Endothelial cell of umbilical vein (primary cell): ENCODE results near the gene UST. TPM values are rescaled to one million over a fixed set of nuclear protein-coding genes. Genes with fewer than 3 reads are reported as not detected.

Experiments used
- BruUV-seq: library from RNA; stranded (reverse); fragments of 400-500 nt; replicated peaks from 2 replicates; lab custom pipeline; 2021; lab: Mats Ljungman, UMichigan
- CTCF ChIA-PET: fragments of 300-600, 350-600 bp; sonication (Branson Sonifier 250); formaldehyde crosslinking; loops from one replicate; lab custom pipeline; 2021; ENCODE audit warnings: antibody characterized with exemption, inconsistent platforms; lab: Charles Lee
- POLR2A ChIA-PET: fragments of 300-600, 350-600 bp; sonication (Branson Sonifier 250); formaldehyde crosslinking; loops from one replicate; lab custom pipeline; 2021; ENCODE audit warnings: antibody characterized with exemption, inconsistent platforms; lab: Charles Lee
- DNase-seq: peaks from one replicate; pipeline ENCODE4 v3.0.0-alpha.2; 2011; ENCODE audit warnings: low read depth, low spot score
- FAIRE-seq: peaks from 2 replicates; lab custom pipeline; 2011; peaks lifted over from hg19 to GRCh38; lab: Jason Lieb, UNC
- H2AFZ ChIP-seq: 2 replicates; pipeline ENCODE4 v1.6.0; 2012; ENCODE audit warnings: low read depth, low read length, control low read depth, inconsistent platforms
- H3K27ac ChIP-seq: 2 replicates; pipeline ENCODE4 v1.5.1; 2011; ENCODE audit warnings: low read depth, mild to moderate bottlenecking, control low read depth, low read length, moderate library complexity; ENCODE audit not compliant: insufficient read depth
- H3K27me3 ChIP-seq, 2 experiments: 2 replicates each; pipeline versions ENCODE4 v1.6.0 to v1.6.1; 2011; ENCODE audit warnings: low read length in 2 of 2, mixed read lengths in 1 of 2; ENCODE audit not compliant: control insufficient read depth in 2 of 2, insufficient read depth in 2 of 2
- H3K36me3 ChIP-seq, 2 experiments: 2 replicates in 1 of 2; 3 replicates in 1 of 2; pipeline ENCODE4 v1.5.1; 2011; ENCODE audit warnings: low read length in 2 of 2, mild to moderate bottlenecking in 1 of 2, moderate library complexity in 1 of 2; ENCODE audit not compliant: control insufficient read depth in 2 of 2, insufficient read depth in 2 of 2; ENCODE audit errors: extremely low read depth in 1 of 2
- H3K4me1 ChIP-seq: 3 replicates; pipeline ENCODE4 v1.5.1; 2011; ENCODE audit warnings: mild to moderate bottlenecking, low read length; ENCODE audit not compliant: control insufficient read depth, insufficient read depth; ENCODE audit errors: extremely low read depth
- H3K4me2 ChIP-seq: 2 replicates; pipeline ENCODE4 v1.6.1; 2011; ENCODE audit warnings: low read length, control low read depth, mixed read lengths; ENCODE audit not compliant: insufficient read depth
- H3K4me3 ChIP-seq, 3 experiments: fragments of 200-600 bp in 1 of 3; sonication (generic), shearing (Covaris generic) in 1 of 3; replicated peaks in 1 of 3; 2 replicates each; pipeline ENCODE4 v1.5.1; 2011 to 2016; ENCODE audit warnings: control low read depth in 3 of 3, low read length in 3 of 3, mild to moderate bottlenecking in 2 of 3, inconsistent platforms in 1 of 3, low read depth in 1 of 3, moderate library complexity in 1 of 3; ENCODE audit not compliant: insufficient read depth in 1 of 3
- H3K79me2 ChIP-seq: 2 replicates; pipeline ENCODE4 v1.6.0; 2012; ENCODE audit warnings: low read length, inconsistent platforms; ENCODE audit not compliant: control insufficient read depth, insufficient read depth
- H3K9ac ChIP-seq: replicated peaks from 2 replicates; pipeline ENCODE3; 2011; ENCODE audit warnings: low read length, control low read depth; ENCODE audit not compliant: insufficient read depth; ENCODE audit errors: extremely low read depth
- H3K9me1 ChIP-seq: replicated peaks from 3 replicates; pipeline ENCODE4 v1.6.0; 2011; ENCODE audit warnings: mild to moderate bottlenecking, low read length; ENCODE audit not compliant: control insufficient read depth, insufficient read depth; ENCODE audit errors: extremely low read depth
- H3K9me3 ChIP-seq: replicated peaks from 2 replicates; pipeline ENCODE4 v1.5.1; 2012; ENCODE audit warnings: low read length, inconsistent platforms; ENCODE audit not compliant: control insufficient read depth, insufficient read depth
- H4K20me1 ChIP-seq: replicated peaks from 2 replicates; pipeline ENCODE3; 2011; ENCODE audit warnings: mild to moderate bottlenecking, low read length; ENCODE audit not compliant: control insufficient read depth, insufficient read depth; ENCODE audit errors: extremely low read depth
- EZH2 ChIP-seq: IDR thresholded peaks from 2 replicates; pipeline ENCODE4 v1.6.1; 2012; ENCODE audit warnings: borderline replicate concordance, low read depth, mild to moderate bottlenecking, moderate library complexity, low read length, inconsistent platforms; ENCODE audit not compliant: severe bottlenecking
- FOS ChIP-seq: IDR thresholded peaks from 2 replicates; pipeline ENCODE4 v1.6.1; 2011; ENCODE audit warnings: mild to moderate bottlenecking, low read length, moderate library complexity, borderline replicate concordance; ENCODE audit not compliant: insufficient read depth
- GATA2 ChIP-seq: IDR thresholded peaks from 2 replicates; pipeline ENCODE4 v1.7.0; 2011; ENCODE audit warnings: low read depth, mild to moderate bottlenecking, moderate library complexity, mixed read lengths, low read length; ENCODE audit not compliant: insufficient read length, insufficient read depth
- JUN ChIP-seq: IDR thresholded peaks from 2 replicates; pipeline ENCODE4 v1.6.1; 2011; ENCODE audit warnings: borderline replicate concordance, low read depth; ENCODE audit not compliant: insufficient read length, insufficient read depth
- MYC ChIP-seq: IDR thresholded peaks from one replicate; pipeline ENCODE4 v1.6.1; 2011; ENCODE audit warnings: mild to moderate bottlenecking, low read depth, low read length
- POLR2A ChIP-seq: IDR thresholded peaks from 2 replicates; pipeline ENCODE4 v1.6.1; 2012; ENCODE audit warnings: low read depth, mild to moderate bottlenecking, control low read depth, low read length
- POLR2AphosphoS5 ChIP-seq: IDR thresholded peaks from 2 replicates; pipeline ENCODE4 v1.6.1; 2012; ENCODE audit warnings: low read depth, mild to moderate bottlenecking, control low read depth, low read length, moderate library complexity; ENCODE audit not compliant: insufficient read depth
- dilution Hi-C: fragments of 300-500 bp; cut with MboI; formaldehyde crosslinking; loops from one replicate; pipeline ENCODE4 v1.15.0; 2019; ENCODE audit warnings: low sequenced_read_pairs; ENCODE audit not compliant: extremely low pct_ligation_motif_present
- intact Hi-C: fragments of 100-400 bp; cut with micrococcal nuclease; formaldehyde crosslinking; loops from one replicate; pipeline ENCODE4 v1.10.0; 2022
- polyA plus RNA-seq, 4 experiments: library from polyadenylated mRNA; depleted of rRNA in 3 of 4; stranded (reverse) in 3 of 4; unstranded in 1 of 4; fragments of >200 nt; gene quantifications; 2 replicates each; pipeline versions ENCODE4 v1.2.1 to v1.2.3, GENCODE V29; 2011 to 2012; ENCODE audit warnings: missing spikeins in 1 of 4
- total RNA-seq: library from RNA; stranded (reverse); gene quantifications from 2 replicates; pipeline ENCODE4 v1.2.3, GENCODE V29; 2021
- TF ChIP-seq, protein P1 (sequence below), 2 donors: IDR thresholded peaks; 1 replicate in 1 of 2; 2 replicates in 1 of 2; pipeline ENCODE4 v1.5.1; 2011; ENCODE audit warnings: low read length in 2 of 2, mild to moderate bottlenecking in 2 of 2, moderate library complexity in 2 of 2, control low read depth in 1 of 2, inconsistent platforms in 1 of 2, low read depth in 1 of 2; ENCODE audit not compliant: insufficient read depth in 1 of 2; ENCODE audit errors: extremely low read depth in 1 of 2
- TF ChIP-seq, protein P2 (sequence below): IDR thresholded peaks from 2 replicates; pipeline ENCODE4 v1.6.1; 2011; ENCODE audit not compliant: insufficient read depth, insufficient read length

Gene UST
- total and polyA plus RNA-seq, 2 donors (not counting 3 experiments of a cell fraction or from before 2014, with no cell fraction given): 0.26 to 0.84 TPM

DNA sequence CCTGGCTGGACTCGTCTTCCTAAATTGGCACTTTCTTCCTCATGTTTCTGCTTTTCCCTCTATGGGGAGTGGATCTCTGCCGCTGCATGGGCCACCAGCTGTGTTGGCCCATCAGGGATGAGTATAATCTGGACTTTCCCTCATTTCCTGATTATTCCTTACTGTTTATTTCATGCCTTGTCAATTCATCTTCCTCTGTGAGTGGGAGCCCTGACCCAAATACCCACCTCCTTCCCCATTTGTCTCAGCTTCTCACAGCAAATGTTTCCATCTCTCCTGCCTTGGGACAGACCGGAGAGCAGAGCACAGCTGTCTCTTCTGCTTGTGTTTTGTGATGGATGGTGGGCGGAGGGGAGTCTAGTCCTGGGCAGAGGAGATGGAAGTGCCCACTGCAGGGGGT, 212.7 kb downstream of the UST start:
- Histone ChIP-seq H3K9me3 (no peaks in the 10 kb centered on the region), H3K4me1 (no peaks in the 10 kb centered on the region), H2AFZ (no peak overlapping the region), H3K27me3 (no peaks in the 10 kb centered on the region), H3K79me2 (no peaks in the 10 kb centered on the region), H3K27ac (no peak overlapping the region), H3K9ac (no peak overlapping the region), H4K20me1 (no peaks in the 10 kb centered on the region), H3K36me3 (no peaks in the 10 kb centered on the region), H3K9me1 (no peaks in the 10 kb centered on the region), H3K4me3 (no peak overlapping the region), H3K4me2 (no peak overlapping the region)
- ChIA-PET POLR2A (no interaction called here), CTCF (interaction anchor here (1.9 kb wide), 1 partner anchor 382 kb away, joined by 4 read pairs; no protein-coding TSS in a partner anchor)
- no TSS peak for BruUV-seq
- dilution Hi-C loops: no loop called here
- DNase-seq (no peak), FAIRE-seq (no peak)
- TF ChIP-seq POLR2A: no peak
- TF ChIP-seq GATA2: no peak
- TF ChIP-seq JUN: no peak
- TF ChIP-seq MYC: no peak
- TF ChIP-seq POLR2AphosphoS5: no peak
- TF ChIP-seq, protein P1, sequence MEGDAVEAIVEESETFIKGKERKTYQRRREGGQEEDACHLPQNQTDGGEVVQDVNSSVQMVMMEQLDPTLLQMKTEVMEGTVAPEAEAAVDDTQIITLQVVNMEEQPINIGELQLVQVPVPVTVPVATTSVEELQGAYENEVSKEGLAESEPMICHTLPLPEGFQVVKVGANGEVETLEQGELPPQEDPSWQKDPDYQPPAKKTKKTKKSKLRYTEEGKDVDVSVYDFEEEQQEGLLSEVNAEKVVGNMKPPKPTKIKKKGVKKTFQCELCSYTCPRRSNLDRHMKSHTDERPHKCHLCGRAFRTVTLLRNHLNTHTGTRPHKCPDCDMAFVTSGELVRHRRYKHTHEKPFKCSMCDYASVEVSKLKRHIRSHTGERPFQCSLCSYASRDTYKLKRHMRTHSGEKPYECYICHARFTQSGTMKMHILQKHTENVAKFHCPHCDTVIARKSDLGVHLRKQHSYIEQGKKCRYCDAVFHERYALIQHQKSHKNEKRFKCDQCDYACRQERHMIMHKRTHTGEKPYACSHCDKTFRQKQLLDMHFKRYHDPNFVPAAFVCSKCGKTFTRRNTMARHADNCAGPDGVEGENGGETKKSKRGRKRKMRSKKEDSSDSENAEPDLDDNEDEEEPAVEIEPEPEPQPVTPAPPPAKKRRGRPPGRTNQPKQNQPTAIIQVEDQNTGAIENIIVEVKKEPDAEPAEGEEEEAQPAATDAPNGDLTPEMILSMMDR (IDR thresholded peaks at IDR 0.05; ENCODE audit: extremely low read depth in 1 of 2, insufficient read depth in 1 of 2, low read depth in 1 of 2, low read length in 2 of 2): no peak
- TF ChIP-seq, protein P2, sequence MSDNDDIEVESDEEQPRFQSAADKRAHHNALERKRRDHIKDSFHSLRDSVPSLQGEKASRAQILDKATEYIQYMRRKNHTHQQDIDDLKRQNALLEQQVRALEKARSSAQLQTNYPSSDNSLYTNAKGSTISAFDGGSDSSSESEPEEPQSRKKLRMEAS: no peak
- TF ChIP-seq EZH2: no peak
- TF ChIP-seq FOS: no peak
- intact Hi-C loops: no loop called here
